HepG2 (cell line): ENCODE results near the gene KCTD6. TPM values are rescaled to one million over a fixed set of nuclear protein-coding genes. Genes with fewer than 3 reads are reported as not detected.

ENCODE experiments used
- ERF ChIP-seq: IDR thresholded peaks from 2 replicates; pipeline ENCODE4 v1.6.1; 2018; ENCODE audit warnings: missing biosample characterization, missing genetic modification reagents
- FOXP1 ChIP-seq, 2 experiments: fragments of 450-650 bp in 1 of 2; IDR thresholded peaks; 2 replicates each; pipeline ENCODE4 v1.6.1; 2017 to 2018; ENCODE audit warnings: antibody characterized with exemption in 1 of 2
- GATAD2A ChIP-seq: IDR thresholded peaks from 2 replicates; pipeline ENCODE4 v1.6.1; 2016
- KDM3A ChIP-seq: IDR thresholded peaks from 2 replicates; pipeline ENCODE4 v1.6.1; 2018; ENCODE audit warnings: low read depth, missing compliant biosample characterization
- KDM4B ChIP-seq: sonication (generic); formaldehyde crosslinking; IDR thresholded peaks from 2 replicates; pipeline ENCODE4 v1.4.0; 2020; ENCODE audit warnings: missing genetic modification reagents
- RARA ChIP-seq: IDR thresholded peaks from 2 replicates; pipeline ENCODE4 v1.6.1; 2016; ENCODE audit warnings: missing genetic modification reagents, missing compliant biosample characterization
- RELA ChIP-seq: sonication (generic); formaldehyde crosslinking; IDR thresholded peaks from 2 replicates; pipeline ENCODE4 v1.4.0; 2020; ENCODE audit warnings: missing genetic modification reagents
- ZNF136 ChIP-seq: sonication (generic); formaldehyde crosslinking; IDR thresholded peaks from 2 replicates; pipeline ENCODE4 v1.8.1; 2022; ENCODE audit warnings: low read depth, mild to moderate bottlenecking, moderate library complexity, missing genetic modification reagents
- ZNF510 ChIP-seq: sonication (generic); formaldehyde crosslinking; IDR thresholded peaks from 2 replicates; pipeline ENCODE4 v1.4.0; 2020; ENCODE audit warnings: low read depth, mild to moderate bottlenecking, missing genetic modification reagents
- ZNF670 ChIP-seq: sonication (generic); formaldehyde crosslinking; IDR thresholded peaks from 2 replicates; pipeline ENCODE4 v1.8.0; 2022; ENCODE audit warnings: mild to moderate bottlenecking, missing genetic modification reagents, borderline replicate concordance
- polyA plus RNA-seq, 8 experiments: library from polyadenylated mRNA; depleted of rRNA in 3 of 8; stranded (reverse) in 7 of 8; unstranded in 1 of 8; fragments of >200 nt; fragmentation: Illumina TruSeq in 4 of 8; extraction: Trizol in 4 of 8; gene quantifications; 2 replicates each; pipeline versions ENCODE4 v1.2.1 to v1.2.3, GENCODE V29; 2011 to 2016; ENCODE audit warnings: low read depth in 4 of 8, missing spikeins in 1 of 8, mixed read lengths in 1 of 8; ENCODE audit not compliant: insufficient read depth in 1 of 8
- total RNA-seq, 5 experiments: library from RNA; depleted of rRNA; stranded (reverse); fragments of >200 nt; fragmentation: Illumina TruSeq; extraction: Trizol; gene quantifications; 2 replicates each; pipeline ENCODE4 v1.2.3, GENCODE V29; 2016; ENCODE audit warnings: low read depth in 1 of 5
- TF ChIP-seq, protein P1 (sequence below): sonication (generic); formaldehyde crosslinking; IDR thresholded peaks from 2 replicates; pipeline ENCODE4 v1.4.0; 2020; ENCODE audit warnings: missing genetic modification reagents
- TF ChIP-seq, protein P2 (sequence below): sonication (generic); formaldehyde crosslinking; IDR thresholded peaks from 2 replicates; pipeline ENCODE4 v1.8.1; 2023; ENCODE audit warnings: mild to moderate bottlenecking, inconsistent platforms, moderate library complexity, missing genetic modification reagents, borderline replicate concordance

KCTD6 gene
- total and polyA plus RNA-seq, 2 of the 13 experiments (the other 11 are each of a cell fraction or from before 2014, with no cell fraction given) = 13.4 to 14.2 TPM

DNA sequence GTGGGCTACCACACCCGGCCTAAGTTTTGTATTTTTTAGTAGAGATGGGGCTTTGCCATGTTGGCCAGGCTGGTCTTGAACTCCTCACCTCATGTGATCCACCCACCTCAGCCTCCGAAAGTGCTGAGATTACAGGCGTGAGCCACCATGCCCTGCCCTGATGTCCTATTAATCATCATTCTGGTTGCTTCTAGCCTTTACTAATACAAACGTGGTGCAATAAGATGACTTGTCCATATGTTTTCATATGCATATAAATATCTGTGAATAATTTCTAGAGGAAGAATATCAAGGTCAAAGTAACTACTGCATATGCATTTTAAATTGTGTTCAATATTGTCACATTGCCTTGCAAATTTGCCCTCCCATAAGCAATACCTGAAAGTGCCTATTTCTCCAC lies 32.7 kb upstream of the KCTD6 start (continued):
- TF ChIP-seq, protein P1, sequence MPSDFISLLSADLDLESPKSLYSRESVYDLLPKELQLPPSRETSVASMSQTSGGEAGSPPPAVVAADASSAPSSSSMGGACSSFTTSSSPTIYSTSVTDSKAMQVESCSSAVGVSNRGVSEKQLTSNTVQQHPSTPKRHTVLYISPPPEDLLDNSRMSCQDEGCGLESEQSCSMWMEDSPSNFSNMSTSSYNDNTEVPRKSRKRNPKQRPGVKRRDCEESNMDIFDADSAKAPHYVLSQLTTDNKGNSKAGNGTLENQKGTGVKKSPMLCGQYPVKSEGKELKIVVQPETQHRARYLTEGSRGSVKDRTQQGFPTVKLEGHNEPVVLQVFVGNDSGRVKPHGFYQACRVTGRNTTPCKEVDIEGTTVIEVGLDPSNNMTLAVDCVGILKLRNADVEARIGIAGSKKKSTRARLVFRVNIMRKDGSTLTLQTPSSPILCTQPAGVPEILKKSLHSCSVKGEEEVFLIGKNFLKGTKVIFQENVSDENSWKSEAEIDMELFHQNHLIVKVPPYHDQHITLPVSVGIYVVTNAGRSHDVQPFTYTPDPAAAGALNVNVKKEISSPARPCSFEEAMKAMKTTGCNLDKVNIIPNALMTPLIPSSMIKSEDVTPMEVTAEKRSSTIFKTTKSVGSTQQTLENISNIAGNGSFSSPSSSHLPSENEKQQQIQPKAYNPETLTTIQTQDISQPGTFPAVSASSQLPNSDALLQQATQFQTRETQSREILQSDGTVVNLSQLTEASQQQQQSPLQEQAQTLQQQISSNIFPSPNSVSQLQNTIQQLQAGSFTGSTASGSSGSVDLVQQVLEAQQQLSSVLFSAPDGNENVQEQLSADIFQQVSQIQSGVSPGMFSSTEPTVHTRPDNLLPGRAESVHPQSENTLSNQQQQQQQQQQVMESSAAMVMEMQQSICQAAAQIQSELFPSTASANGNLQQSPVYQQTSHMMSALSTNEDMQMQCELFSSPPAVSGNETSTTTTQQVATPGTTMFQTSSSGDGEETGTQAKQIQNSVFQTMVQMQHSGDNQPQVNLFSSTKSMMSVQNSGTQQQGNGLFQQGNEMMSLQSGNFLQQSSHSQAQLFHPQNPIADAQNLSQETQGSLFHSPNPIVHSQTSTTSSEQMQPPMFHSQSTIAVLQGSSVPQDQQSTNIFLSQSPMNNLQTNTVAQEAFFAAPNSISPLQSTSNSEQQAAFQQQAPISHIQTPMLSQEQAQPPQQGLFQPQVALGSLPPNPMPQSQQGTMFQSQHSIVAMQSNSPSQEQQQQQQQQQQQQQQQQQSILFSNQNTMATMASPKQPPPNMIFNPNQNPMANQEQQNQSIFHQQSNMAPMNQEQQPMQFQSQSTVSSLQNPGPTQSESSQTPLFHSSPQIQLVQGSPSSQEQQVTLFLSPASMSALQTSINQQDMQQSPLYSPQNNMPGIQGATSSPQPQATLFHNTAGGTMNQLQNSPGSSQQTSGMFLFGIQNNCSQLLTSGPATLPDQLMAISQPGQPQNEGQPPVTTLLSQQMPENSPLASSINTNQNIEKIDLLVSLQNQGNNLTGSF (CRISPR knock-in tag) = no peak
- TF ChIP-seq FOXP1 (IDR thresholded peaks at IDR 0.05) (no peak), FOXP1 (CRISPR knock-in tag; IDR thresholded peaks at IDR 0.05) (no peak), ZNF510 (CRISPR knock-in tag) (no peak), RELA (CRISPR knock-in tag) (no peak), KDM4B (no peak), GATAD2A (CRISPR knock-in tag) (no peak), KDM3A (CRISPR knock-in tag) (no peak), ZNF670 (no peak), RARA (no peak), ZNF136 (CRISPR knock-in tag) (no peak), ERF (CRISPR knock-in tag) (no peak)
- TF ChIP-seq, protein P2, sequence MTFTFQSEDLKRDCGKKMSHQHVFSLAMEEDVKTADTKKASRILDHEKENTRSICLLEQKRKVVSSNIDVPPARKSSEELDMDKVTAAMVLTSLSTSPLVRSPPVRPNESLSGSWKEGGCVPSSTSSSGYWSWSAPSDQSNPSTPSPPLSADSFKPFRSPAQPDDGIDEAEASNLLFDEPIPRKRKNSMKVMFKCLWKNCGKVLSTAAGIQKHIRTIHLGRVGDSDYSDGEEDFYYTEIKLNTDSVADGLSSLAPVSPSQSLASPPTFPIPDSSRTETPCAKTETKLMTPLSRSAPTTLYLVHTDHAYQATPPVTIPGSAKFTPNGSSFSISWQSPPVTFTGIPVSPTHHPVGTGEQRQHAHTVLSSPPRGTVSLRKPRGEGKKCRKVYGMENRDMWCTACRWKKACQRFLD (CRISPR knock-in tag) = no peak
